ENCODE measurements around the gene LRRC23. TPM values are rescaled to one million over a fixed set of nuclear protein-coding genes. Genes with fewer than 3 reads are reported as not detected.
A peak's percentile ranks its signal among the peaks of the same experiment; 100 is the strongest.

LRRC23 gene
- total RNA-seq, 1 donor from 2014 or later = 5.8 TPM

GRCh38 chr12:6928703-6929407, 24.2 kb downstream of the LRRC23 start:
- DNase-seq = no peak

- no peak for DNase-seq
These were observed 25.1 kb downstream of the LRRC23 start for GRCh38 chr12:6929466-6930452.

DNA sequence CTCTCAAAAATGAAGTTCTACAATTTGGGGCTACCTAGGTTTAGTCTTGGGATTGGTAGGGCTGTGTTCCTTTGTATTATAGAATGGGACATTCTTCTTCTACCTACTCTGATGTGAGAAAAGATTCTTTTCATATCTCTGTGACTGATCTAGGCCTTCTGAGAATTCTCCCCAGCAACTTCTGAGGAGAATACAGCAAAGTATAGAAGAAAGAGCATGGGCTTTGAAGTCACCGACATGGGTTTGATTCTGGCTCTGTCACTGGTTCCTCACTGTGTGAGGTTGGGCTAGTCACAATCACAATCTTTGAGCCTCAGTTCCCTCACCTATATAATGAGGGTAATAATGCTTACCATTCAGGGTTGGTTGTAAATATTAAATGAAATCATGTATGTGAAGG, 28.1 kb downstream of the LRRC23 start:
- DNase-seq = no peak

DNA sequence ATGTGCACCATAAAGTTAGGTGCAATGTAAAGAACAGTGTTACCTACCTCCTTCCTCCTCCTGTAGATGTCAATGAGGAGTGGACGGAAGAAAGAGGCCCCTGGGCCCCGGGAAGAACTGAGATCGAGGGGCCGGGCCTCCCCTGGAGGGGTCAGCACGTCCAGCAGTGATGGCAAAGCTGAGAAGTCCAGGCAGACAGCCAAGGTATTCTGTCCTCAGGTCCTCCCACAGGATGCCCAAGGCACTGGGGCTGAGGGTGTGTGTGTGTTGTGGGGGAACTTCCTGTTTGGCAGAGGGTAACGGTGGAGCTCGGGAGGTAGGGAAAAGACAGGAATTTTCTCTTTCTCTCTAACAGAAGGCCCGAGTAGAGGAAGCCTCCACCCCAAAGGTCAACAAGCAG, 29.5 kb downstream of the LRRC23 start:
- DNase-seq = peak; percentile 76

- DNase-seq = no peak
These were observed 31.0 kb downstream of the LRRC23 start for GRCh38 chr12:6935371-6936193.

DNA sequence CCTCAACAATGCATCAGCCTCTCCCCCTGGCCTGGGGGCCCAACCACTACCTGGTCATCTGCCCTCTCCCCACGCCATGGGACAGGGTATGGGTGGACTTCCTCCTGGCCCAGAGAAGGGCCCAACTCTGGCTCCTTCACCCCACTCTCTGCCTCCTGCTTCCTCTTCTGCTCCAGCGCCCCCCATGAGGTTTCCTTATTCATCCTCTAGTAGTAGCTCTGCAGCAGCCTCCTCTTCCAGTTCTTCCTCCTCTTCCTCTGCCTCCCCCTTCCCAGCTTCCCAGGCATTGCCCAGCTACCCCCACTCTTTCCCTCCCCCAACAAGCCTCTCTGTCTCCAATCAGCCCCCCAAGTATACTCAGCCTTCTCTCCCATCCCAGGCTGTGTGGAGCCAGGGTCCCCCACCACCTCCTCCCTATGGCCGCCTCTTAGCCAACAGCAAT, 31.6 kb downstream of the LRRC23 start:
- no peak for DNase-seq

- DNase-seq = no peak
These were observed 32.2 kb downstream of the LRRC23 start for GRCh38 chr12:6936636-6937480.

DNA sequence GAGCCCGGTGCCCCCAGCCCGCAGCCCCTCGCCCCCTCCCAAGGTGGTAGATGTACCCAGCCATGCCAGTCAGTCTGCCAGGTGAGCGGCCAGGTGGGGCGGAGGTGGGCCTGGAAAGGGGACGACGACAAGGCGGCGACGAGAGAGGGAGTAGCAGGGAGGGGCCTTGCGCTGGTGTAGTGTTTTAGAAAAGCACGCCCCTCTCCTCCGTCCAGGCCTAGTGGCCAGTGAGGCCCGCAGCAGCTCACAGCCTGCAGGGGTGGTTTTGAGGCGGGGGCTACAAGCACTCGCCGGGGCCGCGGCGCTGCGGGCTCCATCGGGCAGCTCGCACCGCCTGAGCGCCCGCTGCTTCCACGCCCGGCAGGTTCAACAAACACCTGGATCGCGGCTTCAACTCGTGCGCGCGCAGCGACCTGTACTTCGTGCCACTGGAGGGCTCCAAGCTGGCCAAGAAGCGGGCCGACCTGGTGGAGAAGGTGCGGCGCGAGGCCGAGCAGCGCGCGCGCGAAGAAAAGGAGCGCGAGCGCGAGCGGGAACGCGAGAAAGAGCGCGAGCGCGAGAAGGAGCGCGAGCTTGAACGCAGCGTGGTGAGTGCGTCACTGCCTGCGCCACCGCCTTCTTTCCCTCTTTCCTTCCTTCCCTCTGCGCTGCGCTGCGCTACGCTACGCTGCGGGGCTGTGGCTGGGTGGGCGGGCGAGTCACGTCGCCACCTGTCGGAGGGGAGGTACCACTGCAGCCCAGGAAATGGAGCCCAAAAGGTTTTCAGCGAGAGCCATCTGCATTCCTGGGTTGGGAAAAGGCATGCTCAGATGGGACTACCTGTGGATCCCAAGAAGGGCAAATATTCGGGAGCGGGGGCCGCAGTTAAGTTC, 33.1 kb downstream of the LRRC23 start:
- DNase-seq = peak; percentile 97

DNA sequence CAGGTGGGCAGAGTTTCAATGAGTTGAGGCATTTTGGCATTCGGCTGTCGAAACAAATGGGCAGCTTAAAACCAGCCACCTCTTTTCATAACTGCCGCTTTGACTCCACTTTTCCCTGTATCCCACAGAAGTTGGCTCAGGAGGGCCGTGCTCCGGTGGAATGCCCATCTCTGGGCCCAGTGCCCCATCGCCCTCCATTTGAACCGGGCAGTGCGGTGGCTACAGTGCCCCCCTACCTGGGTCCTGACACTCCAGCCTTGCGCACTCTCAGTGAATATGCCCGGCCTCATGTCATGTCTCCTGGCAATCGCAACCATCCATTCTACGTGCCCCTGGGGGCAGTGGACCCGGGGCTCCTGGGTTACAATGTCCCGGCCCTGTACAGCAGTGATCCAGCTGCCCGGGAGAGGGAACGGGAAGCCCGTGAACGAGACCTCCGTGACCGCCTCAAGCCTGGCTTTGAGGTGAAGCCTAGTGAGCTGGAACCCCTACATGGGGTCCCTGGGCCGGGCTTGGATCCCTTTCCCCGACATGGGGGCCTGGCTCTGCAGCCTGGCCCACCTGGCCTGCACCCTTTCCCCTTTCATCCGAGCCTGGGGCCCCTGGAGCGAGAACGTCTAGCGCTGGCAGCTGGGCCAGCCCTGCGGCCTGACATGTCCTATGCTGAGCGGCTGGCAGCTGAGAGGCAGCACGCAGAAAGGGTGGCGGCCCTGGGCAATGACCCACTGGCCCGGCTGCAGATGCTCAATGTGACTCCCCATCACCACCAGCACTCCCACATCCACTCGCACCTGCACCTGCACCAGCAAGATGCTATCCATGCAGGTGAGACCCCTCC, 34.0 kb downstream of the LRRC23 start:
- no peak for DNase-seq

GRCh38 chr12:6939191-6939540, 34.5 kb downstream of the LRRC23 start:
- no peak for DNase-seq

GRCh38 chr12:6941267-6941666, 36.6 kb downstream of the LRRC23 start:
- DNase-seq = no peak

GRCh38 chr12:6941782-6942181, 37.2 kb downstream of the LRRC23 start:
- no peak for DNase-seq

GRCh38 chr12:6942331-6942665, 37.7 kb downstream of the LRRC23 start:
- no peak for DNase-seq

- peak; percentile 95 for DNase-seq
These were observed 38.7 kb downstream of the LRRC23 start for GRCh38 chr12:6943389-6943721.

GRCh38 chr12:6943722-6944380, 39.2 kb downstream of the LRRC23 start, which contains the start of the genes C12orf57 and RNU7-1:
Gene C12orf57 (plus strand): TSS chr12:6944022. CDS start chr12:6944122, 100 bp downstream.
Gene RNU7-1 (plus strand): TSS chr12:6943816.
- peak; percentile 87 for DNase-seq

DNA sequence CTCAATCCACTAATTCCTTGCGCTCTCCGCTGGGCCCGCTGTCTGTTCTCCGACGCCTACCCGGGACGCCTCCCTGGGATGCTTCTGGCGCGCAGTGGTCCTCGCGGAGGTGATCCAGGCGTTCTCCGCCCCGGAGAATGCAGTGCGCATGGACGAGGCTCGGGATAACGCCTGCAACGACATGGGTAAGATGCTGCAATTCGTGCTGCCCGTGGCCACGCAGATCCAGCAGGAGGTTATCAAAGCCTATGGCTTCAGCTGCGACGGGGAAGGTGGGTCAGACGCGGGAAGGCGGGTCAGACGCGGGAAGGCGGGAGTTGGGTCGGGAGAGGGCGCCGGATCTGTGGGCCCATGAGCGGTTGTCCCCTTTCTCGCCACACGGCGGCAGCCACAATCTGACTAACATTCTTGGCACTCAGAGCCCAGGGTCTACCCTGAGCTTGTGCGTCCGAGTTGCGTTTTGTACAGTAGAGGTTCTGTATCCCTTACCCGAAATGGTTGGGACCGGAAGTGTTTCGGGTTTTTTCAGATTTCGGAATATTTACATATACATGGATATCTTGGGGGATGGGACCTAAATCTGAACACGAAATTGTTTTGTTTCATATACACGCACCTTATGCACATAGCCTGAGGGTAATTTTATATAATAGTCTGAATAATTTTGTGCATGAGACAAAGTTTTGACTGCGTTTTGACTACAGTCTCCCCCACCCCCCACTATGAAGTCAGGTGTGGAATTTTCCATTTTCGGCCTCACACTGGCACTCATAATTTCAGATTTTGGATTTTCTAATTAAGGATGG, 40.0 kb downstream of the LRRC23 start:
- peak; percentile 93 for DNase-seq

DNA sequence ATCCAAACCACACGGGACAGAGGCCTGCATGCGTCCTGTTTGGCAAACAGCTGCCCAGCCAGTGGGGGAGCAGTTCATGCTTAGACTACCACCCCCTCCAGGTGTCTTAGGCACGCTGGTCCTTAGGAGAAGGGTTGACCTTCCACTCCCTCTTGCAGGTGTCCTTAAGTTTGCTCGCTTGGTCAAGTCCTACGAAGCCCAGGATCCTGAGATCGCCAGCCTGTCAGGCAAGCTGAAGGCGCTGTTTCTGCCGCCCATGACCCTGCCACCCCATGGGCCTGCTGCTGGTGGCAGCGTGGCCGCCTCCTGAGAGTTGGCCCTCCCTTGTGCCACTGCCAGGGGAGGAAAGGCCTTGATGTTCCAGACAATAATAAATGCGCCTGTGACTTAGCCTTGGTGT, 41.0 kb downstream of the LRRC23 start:
- no peak for DNase-seq
